Head of caudate nucleus (tissue), 42 donors: Measurements from ENCODE around the gene HSDL2.
"Not testable (repeated sequence)": the region's sequence is repeated elsewhere in the genome, so short reads cannot be mapped to it uniquely, and the experiment has no call there.

Source experiments
- DNase-seq, 42 donors: peaks; one replicate each; pipeline versions ENCODE4 v3.0.0 to v3.0.0-alpha.2; 2020 to 2021; ENCODE audit warnings: mixed read lengths in 7 of 42
- intact Hi-C: fragments of 100-400 bp; cut with DNase I; formaldehyde crosslinking; loops from one replicate; pipeline ENCODE4 v1.15.0; 2022

HSDL2 gene

GRCh38 chr9:112360047-112360804 is 19.7 kb upstream of the HSDL2 start:
- intact Hi-C loops, result loop anchor here (5.0 kb wide), 1 partner anchor 273 kb away; no protein-coding TSS in a partner anchor
- DNase-seq, result no peak

- peak in 4 of 42 donors; percentile 22 to 49 (median 39) for DNase-seq
- intact Hi-C loops, result loop anchor here (5.0 kb wide), 1 partner anchor 274 kb away; no protein-coding TSS in a partner anchor
These were observed 18.3 kb upstream of the HSDL2 start for GRCh38 chr9:112361601-112362000.

GRCh38 chr9:112364761-112365160 is 15.1 kb upstream of the HSDL2 start:
- intact Hi-C loops, result loop anchor here (5.0 kb wide), 1 partner anchor 277 kb away; no protein-coding TSS in a partner anchor
- DNase-seq, result no peak

GRCh38 chr9:112365257-112365656 is 14.7 kb upstream of the HSDL2 start:
- intact Hi-C loops, DNase-seq: not testable (repeated sequence)

GRCh38 chr9:112366591-112366990 is 13.3 kb upstream of the HSDL2 start:
- no peak for DNase-seq
- intact Hi-C loops, result no loop called here

GRCh38 chr9:112367465-112367864 is 12.4 kb upstream of the HSDL2 start:
- intact Hi-C loops, result no loop called here

GRCh38 chr9:112369817-112370216 is 10.1 kb upstream of the HSDL2 start:
- no peak for DNase-seq
- intact Hi-C loops, result loop anchor here (10.0 kb wide), 1 partner anchor 115 kb away; the partner anchor contains the start of gene KIAA1958

More at GRCh38 chr9:112367465-112367864, 12.4 kb upstream of the HSDL2 start:
- no peak for DNase-seq

GRCh38 chr9:112371060-112371459 is 8.8 kb upstream of the HSDL2 start:
- no peak for DNase-seq
- intact Hi-C loops, result loop anchor here (10.0 kb wide), 1 partner anchor 114 kb away; the partner anchor contains the start of gene KIAA1958

- DNase-seq, result not testable (repeated sequence)
- intact Hi-C loops, result loop anchor here (10.0 kb wide), 1 partner anchor 111 kb away; the partner anchor contains the start of gene KIAA1958
These were observed 6.2 kb upstream of the HSDL2 start for GRCh38 chr9:112373666-112374065.

- intact Hi-C loops, result loop anchor here (10.0 kb wide), 1 partner anchor 111 kb away; the partner anchor contains the start of gene KIAA1958
These were observed 5.7 kb upstream of the HSDL2 start for GRCh38 chr9:112374232-112374631.

GRCh38 chr9:112375361-112375760 is 4.5 kb upstream of the HSDL2 start:
- intact Hi-C loops, result loop anchor here (10.0 kb wide), 1 partner anchor 109 kb away; the partner anchor contains the start of gene KIAA1958
- no peak for DNase-seq

More at GRCh38 chr9:112374232-112374631, 5.7 kb upstream of the HSDL2 start:
- not testable (repeated sequence) for DNase-seq

GRCh38 chr9:112377087-112377486 is 2.8 kb upstream of the HSDL2 start:
- no peak for DNase-seq
- intact Hi-C loops, result loop anchor here (10.0 kb wide), 1 partner anchor 108 kb away; the partner anchor contains the start of gene KIAA1958

- intact Hi-C loops, result loop anchor here (2.0 to 10.0 kb wide), 2 partner anchors 43 to 107 kb away; partner anchors contain the start of gene KIAA1958
- no peak for DNase-seq
These were observed 2.1 kb upstream of the HSDL2 start for GRCh38 chr9:112377684-112378327.

GRCh38 chr9:112378328-112379176 is 1.4 kb upstream of the HSDL2 start:
- intact Hi-C loops, result loop anchor here (2.0 to 10.0 kb wide), 2 partner anchors 44 to 106 kb away; partner anchors contain the start of gene KIAA1958
- peak in 9 of 42 donors; percentile 3 to 49 (median 10) for DNase-seq

GRCh38 chr9:112379177-112380101 is 469 bp upstream of the HSDL2 start:
- intact Hi-C loops, result loop anchor here (2.0 to 10.0 kb wide), 3 partner anchors 45 to 338 kb away; partner anchors contain the start of genes INIP and KIAA1958

GRCh38 chr9:112380825-112381221 is 915 bp downstream of the HSDL2 start:
- peak in 8 of 42 donors; percentile 1 to 49 (median 18) for DNase-seq
- intact Hi-C loops, result loop anchor here (5.0 kb wide), 1 partner anchor 336 kb away; the partner anchor contains the start of gene INIP

More at GRCh38 chr9:112379177-112380101, 469 bp upstream of the HSDL2 start:
- DNase-seq, result peak; percentile 94 to 100 (median 99)

GRCh38 chr9:112382066-112382465 is 2.2 kb downstream of the HSDL2 start:
- no peak for DNase-seq
- intact Hi-C loops, result loop anchor here (5.0 kb wide), 1 partner anchor 335 kb away; the partner anchor contains the start of gene INIP
